ENCODE results near the gene FTO.
A peak's percentile ranks its signal among the peaks of the same experiment; 100 is the strongest.
"Not testable (repeated sequence)": the region's sequence is repeated elsewhere in the genome, so short reads cannot be mapped to it uniquely, and the experiment has no call there.

FTO gene

DNA sequence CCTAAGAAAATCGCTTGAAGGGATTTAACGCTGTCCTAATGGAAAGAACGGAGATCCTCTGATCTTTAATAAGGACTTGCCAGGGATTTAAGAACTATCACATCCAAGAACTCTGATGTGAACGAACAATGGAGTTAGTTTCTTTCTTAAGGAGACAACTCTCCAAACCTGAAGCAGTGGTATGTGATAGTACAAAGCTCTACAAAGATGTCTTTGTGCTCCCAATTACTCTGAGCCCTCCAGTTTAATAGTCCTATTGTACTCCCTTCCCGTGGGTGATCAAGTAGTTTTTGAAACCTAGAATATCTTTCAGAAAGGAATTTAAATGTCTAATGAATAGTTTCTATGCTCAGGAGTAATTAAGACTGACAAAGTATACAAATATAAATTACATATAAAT, 123.8 kb downstream of the FTO start:
- DNase-seq (ENCODE audit: low spot score) = no peak

DNA sequence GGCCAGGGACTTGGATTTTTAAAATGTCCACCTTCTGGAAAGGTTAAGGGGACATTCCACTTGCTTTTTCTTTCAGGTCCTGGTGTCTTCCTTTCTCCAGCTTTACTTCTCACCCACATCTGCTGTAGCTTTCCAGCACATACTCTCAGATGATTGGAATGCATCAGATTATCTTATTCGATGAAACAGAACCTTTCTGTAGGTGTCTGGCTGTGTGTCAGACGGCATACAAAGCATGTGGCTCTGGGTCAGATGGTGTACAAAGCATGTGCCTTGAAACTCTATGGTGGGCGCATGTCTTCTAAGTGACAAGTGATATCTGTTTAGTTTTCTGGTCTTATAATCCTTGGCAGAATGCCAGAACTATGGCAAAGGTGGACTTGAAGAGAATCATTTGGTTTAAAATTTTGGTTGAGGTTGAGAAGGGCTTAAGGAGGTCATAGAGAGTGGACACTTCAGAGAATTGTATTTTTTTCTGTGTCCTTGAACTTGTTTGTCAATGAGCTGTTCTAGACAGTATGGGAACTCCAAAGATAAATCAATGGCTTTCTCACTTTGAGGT, 125.3 kb downstream of the FTO start:
- no peak for DNase-seq (ENCODE audit: low spot score)

DNA sequence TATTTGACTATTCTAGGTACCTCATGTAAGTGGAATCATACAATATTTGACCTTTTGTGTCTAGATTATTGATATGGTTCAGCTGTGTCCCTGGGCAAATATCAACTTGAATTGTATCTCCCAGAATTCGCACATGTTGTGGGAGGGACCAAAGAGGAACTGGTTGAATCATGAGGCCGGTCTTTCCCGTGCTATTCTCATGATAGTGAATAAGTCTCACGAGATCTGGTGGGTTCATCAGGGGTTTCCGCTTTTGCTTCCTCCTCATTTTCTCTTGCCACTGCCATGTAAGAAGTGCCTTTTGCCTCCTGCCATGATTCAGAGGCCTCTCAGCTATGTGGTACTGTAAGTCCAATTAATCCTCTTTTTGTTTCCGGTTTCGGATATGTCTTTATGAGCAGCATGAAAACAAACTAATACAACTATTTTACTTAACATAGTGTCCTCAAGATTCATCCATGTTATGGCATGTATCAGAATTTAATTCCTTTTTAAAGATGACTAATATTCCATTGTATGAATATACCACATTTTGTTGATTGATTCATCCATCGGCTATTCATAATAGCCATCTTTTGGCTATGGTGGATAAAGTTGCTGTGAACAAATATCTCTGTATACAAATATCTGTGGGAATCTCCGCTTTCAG, 129.1 kb downstream of the FTO start:
- DNase-seq (ENCODE audit: low spot score) = no peak

DNA sequence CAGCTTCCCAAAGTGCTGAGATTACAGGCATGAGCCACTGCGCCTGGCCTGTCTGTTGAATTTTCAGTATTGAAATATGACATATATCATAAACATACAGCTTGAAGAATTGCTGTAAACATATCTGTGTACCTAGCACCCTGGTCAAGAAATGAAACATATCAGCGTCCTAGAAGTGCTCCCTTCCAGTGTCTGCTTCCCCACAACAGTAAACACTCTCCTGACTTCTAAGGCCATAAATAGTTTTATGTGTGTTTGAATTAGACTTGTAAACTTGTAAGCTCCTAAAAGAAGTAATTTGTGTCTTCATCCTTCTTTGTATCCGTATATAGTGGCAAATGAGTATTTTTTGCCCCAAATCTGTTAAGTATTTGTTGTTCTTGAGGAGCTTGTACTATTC, 132.2 kb downstream of the FTO start:
- no peak for DNase-seq (ENCODE audit: low spot score)

DNA sequence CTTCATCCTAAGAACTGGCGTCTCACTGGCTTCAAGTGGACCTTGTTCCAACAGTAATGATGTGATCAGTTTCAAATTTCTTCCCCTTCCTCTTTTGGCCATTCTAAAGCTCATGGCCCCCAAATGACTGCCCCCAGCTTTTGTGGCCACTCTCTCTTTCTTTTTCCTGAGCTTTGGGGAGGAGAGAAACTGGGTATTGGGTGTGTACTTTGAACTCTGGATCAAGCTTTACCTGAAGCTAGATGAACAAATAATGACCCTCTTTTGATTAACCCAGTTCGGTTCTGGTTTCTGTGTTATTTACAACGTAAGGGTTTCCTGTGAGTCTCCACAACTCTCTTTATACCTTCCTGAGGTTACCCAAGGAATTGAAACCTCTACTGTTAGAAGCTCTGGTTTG, 132.7 kb downstream of the FTO start:
- no peak for DNase-seq (ENCODE audit: low spot score)

DNA sequence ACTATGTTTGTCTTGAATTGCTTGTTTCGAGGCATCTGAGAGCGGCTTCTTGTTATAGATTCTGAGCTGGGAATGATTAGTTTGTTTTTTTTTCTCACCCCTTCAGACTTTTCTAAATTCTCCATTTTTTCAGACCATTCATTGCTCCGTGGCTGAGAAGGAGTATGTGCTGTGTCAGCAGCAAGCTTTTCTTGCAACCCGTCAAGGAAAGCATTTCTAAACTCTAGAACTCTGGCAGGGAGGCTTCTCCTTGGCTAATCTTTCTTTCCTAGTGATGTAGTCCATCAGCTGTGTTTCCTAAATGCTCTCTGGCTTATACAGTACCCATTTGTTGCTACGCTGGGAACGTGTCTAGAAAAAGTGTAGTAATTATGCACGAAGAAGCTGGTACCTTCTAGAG, 133.5 kb downstream of the FTO start:
- no peak for DNase-seq (ENCODE audit: low spot score)

DNA sequence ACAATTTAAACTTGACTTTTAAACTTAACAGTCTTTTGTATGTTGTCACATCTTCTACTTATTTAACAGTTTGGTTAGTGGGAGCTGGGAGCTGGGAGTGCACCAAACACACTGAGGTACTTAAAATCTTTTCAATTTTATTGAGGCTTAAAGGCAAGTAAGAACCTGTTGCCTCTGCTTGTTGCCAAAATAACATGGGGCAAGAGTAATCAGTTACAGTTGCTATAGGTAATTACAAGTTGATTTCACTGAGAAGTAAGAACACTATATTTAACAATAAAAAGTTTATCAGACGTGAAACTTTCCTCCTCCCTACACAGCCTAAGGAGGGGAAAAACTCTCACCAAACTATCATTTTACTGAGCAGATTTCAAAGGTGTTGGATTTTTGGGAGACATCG, 135.2 kb downstream of the FTO start:
- DNase-seq (ENCODE audit: low spot score) = no peak

DNA sequence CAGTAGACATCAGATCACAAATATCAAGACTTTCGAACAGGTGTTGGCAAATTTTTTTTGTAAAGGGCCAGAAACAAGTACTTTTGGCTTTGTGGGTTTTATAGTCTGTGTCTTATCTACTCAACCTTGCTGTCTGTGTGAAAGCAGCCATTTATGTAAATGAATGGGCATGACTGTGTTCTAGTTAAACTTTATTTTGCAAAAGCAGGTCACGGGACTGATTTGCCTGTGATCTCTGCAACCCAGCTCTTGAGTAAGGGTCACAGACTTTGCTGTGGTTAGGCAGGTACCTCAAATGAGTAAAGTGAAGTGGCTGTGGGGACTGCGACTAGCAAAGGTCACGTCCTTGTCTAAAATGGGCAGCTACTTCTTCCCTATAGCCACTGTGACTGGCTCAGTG, 136.5 kb downstream of the FTO start:
- no peak for DNase-seq (ENCODE audit: low spot score)

DNA sequence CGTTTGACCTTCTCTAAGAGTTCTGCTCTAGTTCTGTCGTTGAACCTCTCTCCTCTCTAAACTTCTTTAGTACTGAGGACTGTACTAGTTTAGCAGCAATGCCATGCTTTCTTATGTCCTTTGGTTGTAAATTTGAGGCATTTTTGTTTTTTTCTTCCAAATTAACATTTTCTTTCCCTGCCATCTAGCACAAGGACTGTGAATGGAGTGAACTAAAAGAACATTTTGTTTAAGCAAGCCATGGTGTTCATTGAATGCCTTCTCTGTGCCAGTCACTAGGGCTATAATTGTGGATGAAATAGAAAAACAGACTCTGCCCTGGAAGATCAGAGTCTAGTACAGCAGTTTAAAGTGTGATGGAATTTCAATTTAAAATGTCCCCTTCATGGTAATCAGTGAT, 137.9 kb downstream of the FTO start:
- no peak for DNase-seq (ENCODE audit: low spot score)

DNA sequence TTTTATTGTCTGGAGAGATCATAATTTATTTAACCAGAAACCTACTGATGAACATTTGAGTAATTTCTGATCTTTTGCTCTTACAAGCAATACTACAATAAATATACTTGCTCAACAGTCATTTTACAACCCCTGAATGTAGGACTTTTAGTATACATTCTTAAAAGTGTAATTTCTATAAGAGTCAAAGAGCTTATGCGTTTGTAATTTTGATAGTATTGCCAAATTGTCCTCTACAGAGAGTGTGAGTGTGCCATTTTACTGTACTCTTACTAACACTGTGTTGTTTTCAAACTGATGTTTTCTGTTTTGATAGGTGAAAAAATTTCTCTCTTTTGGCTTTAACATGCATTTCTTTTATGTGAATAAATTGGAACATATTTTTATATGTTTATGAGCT, 139.1 kb downstream of the FTO start:
- DNase-seq (ENCODE audit: low spot score) = no peak

DNA sequence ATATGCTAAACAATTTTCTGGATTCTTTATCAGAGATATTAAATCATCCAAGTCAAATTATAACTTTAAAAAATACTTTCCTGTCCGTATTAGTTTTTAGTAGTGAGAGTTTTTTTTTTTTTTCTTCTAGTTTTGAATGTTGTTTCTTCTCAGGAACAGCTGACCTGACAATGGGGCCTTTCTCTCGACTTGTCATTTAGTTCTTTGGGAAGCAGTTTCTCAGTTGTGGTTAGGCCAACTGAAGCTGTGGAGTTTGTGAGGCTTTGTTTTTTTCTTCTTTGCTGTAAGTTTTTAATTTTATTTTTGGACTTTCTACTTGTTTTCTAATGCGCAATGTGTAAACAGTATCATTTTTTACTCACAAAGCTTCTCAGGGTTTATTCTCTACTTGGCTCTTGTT, 140.8 kb downstream of the FTO start:
- no peak for DNase-seq (ENCODE audit: low spot score)

DNA sequence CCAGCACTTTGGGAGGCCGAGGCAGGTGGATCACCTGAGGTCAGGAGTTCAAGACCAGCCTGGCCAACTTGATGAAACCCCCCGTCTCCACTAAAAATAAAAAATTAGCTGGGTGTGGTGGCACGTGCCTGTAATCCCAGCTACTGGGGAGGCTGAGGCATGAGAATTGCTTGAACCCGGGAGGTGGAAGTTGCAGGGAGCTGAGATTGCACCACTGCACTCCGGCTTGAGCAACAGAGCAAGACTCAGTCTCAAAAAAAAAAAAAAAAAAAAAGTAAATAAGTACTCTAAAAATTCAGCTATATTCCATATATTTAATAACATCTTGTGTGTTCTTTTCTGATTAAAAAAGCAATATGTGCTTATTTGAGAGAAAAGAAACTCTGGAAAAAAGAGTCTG, 142.6 kb downstream of the FTO start:
- not testable (repeated sequence) for DNase-seq (ENCODE audit: low spot score)

DNA sequence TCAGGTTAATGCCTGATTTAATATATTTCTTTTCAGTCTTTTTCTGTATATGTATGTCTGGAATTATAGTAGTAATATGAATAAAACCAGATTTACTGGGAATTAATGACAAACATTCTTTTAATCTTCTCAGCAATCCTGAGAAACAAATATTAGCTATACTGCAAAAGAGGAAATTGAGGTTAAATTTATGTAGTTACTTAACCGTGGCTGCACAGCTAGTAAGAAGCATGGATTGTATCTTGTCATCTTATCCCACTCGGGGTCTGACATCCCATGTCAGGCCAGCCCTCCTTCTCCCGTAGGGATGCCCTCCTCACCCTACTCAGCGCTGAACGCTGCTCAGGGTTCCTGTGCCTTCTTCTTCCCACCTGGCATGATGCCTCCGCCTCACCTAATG, 143.0 kb downstream of the FTO start:
- DNase-seq (ENCODE audit: low spot score) = no peak

DNA sequence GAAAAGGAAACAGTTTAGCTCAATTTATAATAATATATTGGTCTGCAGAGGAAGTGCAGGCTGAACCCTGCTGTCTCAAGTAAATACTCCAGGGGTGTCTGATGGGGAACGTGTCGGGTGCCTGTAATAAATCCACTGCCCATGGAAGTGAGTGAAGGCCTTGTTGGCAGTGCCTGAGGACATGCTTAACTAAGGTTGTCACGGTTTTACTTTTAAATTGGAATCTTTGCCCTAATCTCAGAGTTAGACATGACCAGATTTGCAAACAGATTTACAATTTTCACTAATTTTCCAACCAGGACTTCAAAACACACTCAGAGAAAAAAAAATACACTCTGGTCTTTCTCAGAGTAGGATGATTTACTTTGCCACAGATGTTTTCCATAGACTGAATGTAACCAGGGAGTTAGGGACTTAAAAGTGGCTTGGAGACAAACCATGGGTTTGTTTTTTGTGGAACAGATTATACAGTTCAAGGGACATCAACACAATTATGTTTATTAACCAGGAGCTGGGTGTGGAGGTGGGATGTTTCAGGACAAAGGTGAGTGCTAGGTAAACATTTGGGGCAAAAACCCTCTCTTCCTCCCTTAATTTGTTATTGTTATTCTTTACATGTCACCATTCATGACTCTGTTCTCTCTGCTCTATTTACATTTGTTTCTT, 144.5 kb downstream of the FTO start:
- DNase-seq (ENCODE audit: low spot score) = no peak

DNA sequence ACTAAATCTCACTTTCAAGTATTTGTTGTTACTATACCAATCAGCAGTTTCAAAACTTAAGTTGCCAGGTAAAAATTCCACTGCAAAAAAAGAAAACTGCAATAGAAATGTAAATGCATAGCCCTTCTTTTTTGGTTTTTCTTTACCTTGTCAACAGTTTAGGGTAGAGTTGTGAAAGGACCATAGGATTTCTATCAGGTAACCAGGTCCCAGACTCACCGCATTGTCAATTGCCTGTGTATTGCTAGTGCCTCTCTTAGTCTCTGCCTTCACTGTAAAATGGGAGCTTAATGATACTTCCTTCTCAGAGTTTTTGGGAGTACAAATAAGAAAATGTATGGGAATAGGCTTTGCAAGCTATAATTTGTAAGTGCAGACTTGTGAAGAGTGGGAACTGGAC, 145.0 kb downstream of the FTO start:
- no peak for DNase-seq (ENCODE audit: low spot score)

DNA sequence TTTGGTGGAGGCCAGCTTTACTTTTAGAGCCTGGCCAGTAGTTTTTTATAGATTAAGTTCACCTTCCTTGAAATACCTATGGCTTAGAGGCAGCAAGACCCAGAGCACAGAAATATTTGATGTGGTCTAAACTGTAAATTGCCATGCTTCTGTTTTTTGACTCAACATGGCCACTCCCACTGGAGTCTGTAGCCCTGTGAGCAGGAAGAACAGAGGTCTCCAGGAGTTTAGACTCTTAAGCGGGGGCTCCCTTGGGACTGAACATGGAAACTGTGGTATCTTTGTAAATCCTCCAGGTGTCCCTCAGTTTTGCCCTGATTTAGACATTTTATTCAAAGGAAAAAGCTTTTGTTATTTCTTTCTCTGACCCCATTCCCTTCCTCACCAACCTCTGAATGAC, 145.6 kb downstream of the FTO start:
- DNase-seq (ENCODE audit: low spot score) = no peak

DNA sequence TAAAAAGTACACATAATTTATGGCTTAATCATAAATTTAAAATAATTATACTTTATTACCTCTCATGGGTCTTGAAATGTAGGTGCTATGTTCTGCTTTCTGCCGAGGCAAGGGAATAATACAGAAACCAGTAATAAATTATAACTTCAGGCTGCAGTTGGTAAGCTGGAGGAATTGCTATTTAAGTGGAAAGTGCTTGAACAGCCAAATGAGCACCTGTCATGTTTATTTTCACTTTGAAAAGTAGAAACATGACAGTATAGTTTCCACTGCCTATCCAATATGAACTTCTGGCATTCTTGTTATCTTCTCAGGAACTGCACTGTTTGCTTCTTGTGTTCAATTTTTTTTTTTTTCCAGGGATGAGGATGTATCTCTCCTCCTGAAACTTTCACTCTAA, 146.0 kb downstream of the FTO start:
- DNase-seq (ENCODE audit: low spot score) = no peak

DNA sequence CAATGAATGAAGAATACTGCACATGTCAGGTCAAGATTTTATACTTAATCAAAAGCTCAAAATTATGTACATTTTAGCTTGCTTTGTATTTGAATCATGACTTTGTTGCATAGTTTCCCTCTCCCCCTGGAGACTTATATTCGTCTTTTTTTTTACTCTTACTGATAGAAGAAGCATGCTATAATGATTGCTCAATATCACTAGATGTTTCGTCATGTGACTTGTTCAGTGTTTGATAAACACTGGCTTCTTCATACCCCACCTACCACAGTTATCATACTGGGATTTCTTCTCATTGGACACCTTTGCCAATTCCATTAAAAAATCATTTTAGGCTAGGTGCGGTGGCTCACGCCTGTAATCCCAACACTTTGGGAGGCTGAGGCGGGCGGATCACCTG, 148.7 kb downstream of the FTO start:
- DNase-seq (ENCODE audit: low spot score) = no peak

DNA sequence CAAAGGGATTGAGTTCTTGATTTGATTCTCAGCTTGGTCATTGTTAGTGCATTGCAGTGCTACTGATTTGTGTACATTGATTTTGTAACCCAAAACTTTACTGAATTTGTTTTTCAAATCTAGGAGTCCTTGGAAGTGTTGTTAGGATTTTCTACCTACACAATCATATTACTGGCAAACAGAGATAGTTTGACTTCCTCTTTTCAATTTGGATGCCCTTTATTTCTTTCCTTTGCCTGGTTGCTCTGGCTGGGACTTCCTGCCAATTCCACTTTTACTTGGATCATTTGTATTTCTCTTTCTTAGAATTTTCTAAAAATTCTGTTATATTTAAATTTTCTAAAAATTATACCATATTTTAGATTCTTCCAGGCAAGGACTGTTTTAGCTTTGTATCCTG, 151.1 kb downstream of the FTO start:
- no peak for DNase-seq (ENCODE audit: low spot score)

DNA sequence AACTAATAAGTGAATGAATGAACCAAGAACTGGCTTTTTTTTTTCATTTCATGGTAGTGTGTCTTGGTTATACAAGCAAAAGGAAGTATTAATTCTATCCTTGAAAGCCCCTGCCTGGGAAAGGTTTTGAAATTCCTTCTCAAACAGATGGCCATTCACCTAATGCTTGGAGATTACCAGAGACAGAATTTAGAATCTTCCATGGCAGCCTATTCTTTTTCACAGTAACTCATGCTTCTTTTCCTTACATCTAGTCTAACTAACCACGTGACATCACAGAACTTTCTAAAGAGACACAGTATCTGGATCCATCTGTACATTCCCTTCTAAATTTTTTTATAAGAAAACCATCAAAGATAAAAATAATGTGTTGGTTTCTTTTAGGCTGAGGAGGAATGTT, 151.6 kb downstream of the FTO start:
- DNase-seq (ENCODE audit: low spot score) = no peak

DNA sequence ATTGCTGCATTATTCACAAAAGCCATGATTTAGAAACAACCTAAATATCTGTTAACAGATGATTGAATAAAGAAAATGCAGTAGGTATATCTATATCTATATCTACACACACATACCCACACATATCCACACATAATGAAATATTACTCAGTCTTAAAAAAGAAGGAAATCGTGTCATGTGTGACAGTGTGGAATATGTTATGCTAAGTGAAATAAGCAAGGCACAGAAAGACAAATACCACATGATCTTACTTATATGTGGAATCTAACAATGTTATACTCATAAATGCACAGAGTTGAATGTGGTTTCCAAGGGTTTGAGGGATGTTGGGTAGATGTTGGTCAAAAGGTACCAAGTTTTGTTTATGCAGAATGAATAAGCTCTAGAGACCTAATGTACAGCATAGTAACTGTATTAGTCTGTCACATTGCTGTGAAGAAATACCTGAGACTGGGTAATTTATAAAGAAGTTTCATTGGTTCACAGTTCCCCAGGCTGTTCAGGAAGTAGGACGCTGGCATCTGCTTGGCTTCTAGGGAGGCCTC, 156.1 kb downstream of the FTO start:
- DNase-seq (ENCODE audit: low spot score) = no peak

DNA sequence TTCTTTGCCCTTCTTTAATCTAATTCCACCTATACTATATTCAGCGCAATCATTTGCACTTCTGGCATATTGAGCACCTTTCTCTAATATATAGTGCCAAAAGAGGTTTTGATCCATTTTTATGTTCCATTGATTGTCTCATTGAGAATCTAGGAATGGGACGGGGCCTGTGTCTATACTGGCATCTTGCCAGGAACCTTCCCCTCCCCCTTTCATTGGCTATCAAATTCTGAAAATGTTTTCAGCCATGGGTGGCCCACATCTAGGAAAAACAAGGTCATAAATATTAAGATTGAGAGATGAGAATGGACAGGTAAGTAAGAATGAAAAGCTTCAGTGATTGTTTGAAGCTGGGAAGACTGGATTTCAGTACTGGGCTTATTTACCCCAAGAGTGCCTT, 159.9 kb downstream of the FTO start:
- no peak for DNase-seq (ENCODE audit: low spot score)

DNA sequence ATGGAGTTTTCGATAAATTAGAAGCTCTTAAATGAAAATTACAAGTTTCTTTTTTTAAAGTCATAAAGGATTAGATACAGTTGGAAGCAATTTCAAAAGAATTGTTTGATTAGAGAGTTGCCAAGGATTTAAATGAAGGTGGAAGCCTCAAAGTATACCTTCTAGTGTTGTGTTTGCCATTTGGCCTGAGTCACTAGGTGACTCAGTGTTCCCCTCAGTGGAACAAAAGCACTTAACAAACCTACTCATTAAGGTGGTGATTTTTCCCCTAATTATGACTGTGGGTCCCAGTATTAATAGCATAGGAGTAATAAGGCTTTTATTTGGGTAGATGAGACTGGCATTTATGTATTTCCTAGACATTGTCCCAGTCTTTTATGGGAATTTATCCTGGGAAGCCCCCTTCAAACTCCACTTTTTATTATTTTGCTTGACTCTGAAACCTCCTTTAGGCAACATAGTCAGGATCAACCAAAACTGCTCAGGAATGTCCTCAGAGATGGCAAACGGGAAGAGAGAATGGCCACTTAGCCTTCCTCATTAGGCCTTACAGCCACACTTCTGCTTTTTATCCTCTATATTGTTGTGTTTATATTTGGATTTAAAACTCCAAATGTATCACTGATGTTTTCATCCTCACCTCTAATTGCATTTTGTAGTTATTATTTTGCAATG, 161.0 kb downstream of the FTO start:
- DNase-seq (ENCODE audit: low spot score) = peak; percentile 29
